ENCODE results near the gene PTPRT.
"Not testable (repeated sequence)": the region's sequence is repeated elsewhere in the genome, so short reads cannot be mapped to it uniquely, and the experiment has no call there.

PTPRT gene

DNA sequence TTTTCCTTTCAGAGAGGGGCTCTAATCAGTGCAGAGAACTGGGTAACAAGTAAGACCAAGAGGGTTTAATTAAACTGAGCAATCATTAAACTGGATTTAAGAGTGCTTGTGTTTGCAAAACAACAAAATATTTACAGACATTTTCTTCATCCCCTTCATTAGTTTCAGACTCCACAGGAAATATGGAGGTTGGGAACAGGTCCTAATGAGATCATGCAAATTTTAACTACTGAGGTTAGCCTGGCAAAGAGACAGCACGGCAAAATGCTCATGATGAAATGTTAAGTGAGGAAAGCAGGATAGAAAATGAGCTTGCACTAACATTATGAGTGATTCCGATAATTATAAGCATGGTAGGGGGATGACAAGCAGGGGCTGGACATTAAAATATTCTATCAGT is 268.9 kb downstream of the PTPRT start:
- TF ChIP-seq CTCF (IDR thresholded peaks at IDR 0.05; ENCODE audit: control extremely low read depth, extremely low read depth, low read depth, missing control alignments), result no peak
- no peak for DNase-seq (ENCODE audit: extremely low spot score)
- POLR2A ChIA-PET, result no interaction called here
- CTCF ChIA-PET, result no interaction called here

- ChIA-PET CTCF (interaction anchor here (0.9 to 1.7 kb wide), 2 partner anchors 11 to 17 kb away, joined by 3 read pairs; no protein-coding TSS in a partner anchor), POLR2A (no interaction called here)
- no peak for DNase-seq (ENCODE audit: extremely low spot score)
- TF ChIP-seq CTCF (IDR thresholded peaks at IDR 0.05; ENCODE audit: control extremely low read depth, extremely low read depth, low read depth, missing control alignments), result no peak
Observed at GRCh38 chr20:42919316-42919715, 270.4 kb downstream of the PTPRT start.

- POLR2A ChIA-PET, result no interaction called here
- TF ChIP-seq CTCF (IDR thresholded peaks at IDR 0.05; ENCODE audit: control extremely low read depth, extremely low read depth, low read depth, missing control alignments), result no peak
Observed at GRCh38 chr20:42915081-42915480, 274.6 kb downstream of the PTPRT start.

DNA sequence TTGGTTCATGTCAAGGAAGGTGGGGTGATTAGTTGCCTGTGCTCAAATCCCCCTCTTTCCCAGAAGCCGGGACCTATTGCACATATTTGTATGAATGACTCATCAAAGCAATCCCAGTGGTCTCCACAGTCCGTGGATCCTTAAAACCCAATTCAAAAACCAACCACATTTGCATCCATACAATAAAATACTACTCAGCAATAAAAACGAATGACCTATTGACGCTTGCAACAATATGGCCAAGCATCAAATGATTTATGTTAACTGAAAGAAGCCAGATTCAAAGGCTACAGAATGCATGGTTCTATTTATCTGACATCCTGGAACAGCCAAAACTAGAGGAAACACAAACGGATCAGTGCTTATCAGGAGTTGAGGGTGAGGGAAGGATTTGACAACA is 275.4 kb downstream of the PTPRT start:
- ChIA-PET CTCF (no interaction called here), POLR2A (no interaction called here)
- no peak for DNase-seq (ENCODE audit: extremely low spot score)
- TF ChIP-seq CTCF (IDR thresholded peaks at IDR 0.05; ENCODE audit: control extremely low read depth, extremely low read depth, low read depth, missing control alignments), result no peak

More at GRCh38 chr20:42915081-42915480, 274.6 kb downstream of the PTPRT start:
- CTCF ChIA-PET, result no interaction called here
- DNase-seq (ENCODE audit: extremely low spot score), result no peak

DNA sequence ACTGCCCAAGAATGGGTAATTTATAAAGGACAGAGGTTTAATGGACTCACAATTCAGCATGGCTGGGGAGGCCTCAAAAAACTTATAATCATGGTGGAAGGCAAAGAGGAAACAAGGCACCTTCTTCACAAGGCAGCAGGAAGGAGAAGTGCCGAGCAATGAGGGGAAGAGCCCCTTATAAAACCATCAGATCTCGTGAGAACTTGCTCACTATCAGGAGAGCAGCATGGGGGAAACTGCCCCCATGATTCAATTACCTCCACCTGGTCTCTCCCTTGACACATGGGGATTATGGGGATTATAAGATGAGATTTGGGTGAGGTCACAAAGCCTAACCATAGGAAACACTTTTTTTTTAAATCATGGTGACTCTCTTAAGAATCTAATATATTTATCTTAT is 278.9 kb downstream of the PTPRT start:
- DNase-seq (ENCODE audit: extremely low spot score); POLR2A ChIA-PET: not testable (repeated sequence)
- CTCF ChIA-PET, result interaction anchor here (1.4 kb wide), 1 partner anchor 11 kb away, joined by 3 read pairs; no protein-coding TSS in a partner anchor

DNA sequence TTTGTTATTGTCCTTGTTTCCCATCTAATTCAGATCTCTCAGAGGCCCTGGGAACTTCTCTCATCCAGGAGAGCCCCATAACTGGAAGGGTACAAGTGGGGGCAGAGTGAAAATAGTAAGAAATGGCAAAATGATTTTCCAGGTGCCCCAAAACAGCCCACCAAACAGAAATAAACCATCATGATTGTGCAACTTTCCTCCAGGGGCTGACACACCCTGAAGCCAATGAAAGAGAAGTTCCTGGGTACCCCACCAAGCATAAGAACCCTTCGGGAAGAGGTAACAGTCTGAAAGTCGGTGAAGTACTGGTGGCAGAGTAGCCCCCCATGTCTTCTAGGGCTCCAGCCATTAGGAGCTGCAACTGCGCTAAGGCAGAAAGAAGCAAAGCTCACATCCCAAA is 282.0 kb downstream of the PTPRT start:
- ChIA-PET CTCF (no interaction called here), POLR2A (no interaction called here)
- DNase-seq (ENCODE audit: extremely low spot score), result no peak
- TF ChIP-seq CTCF (IDR thresholded peaks at IDR 0.05; ENCODE audit: control extremely low read depth, extremely low read depth, low read depth, missing control alignments), result no peak

DNA sequence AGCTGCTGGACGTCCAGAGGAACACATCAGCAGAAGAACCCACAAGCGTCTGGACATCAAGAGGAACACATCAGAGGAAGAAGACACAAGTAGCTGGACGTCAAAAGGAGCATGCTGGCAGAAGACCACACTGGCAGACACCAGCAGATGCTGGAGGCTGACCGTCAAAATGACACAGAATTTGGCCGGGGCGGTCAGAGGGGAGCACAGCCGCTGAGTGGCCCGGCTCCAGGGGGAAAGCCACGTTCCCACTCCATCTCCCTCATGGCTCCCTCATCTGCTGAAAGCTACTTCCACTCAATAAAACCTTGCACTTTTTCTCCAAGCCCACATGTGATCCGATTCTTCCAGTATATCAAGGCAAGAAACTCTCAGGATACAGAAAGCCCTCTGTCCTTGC is 283.6 kb downstream of the PTPRT start:
- DNase-seq (ENCODE audit: extremely low spot score), result no peak
- no peak for TF ChIP-seq CTCF (IDR thresholded peaks at IDR 0.05; ENCODE audit: control extremely low read depth, extremely low read depth, low read depth, missing control alignments)
- POLR2A ChIA-PET, result no interaction called here
- CTCF ChIA-PET, result no interaction called here

All from GM10248 (cell line).